Measurements from ENCODE around the gene GLI1. TPM values are rescaled to one million over a fixed set of nuclear protein-coding genes. Genes with fewer than 3 reads are reported as not detected.
A peak's percentile ranks its signal among the peaks of the same experiment; 100 is the strongest.
"Not testable (repeated sequence)": the region's sequence is repeated elsewhere in the genome, so short reads cannot be mapped to it uniquely, and the experiment has no call there.

The GLI1 gene
- polyA plus RNA-seq (2013, experiment 1 of 2) = 5.8 TPM
- 7.3 TPM for polyA plus RNA-seq (2013, experiment 2 of 2)

- Histone ChIP-seq H3K23ac (ENCODE audit: low read length) (no peak within 1 kb of the TSS), H4K8ac (ENCODE audit: low read depth, low read length) (no peak within 1 kb of the TSS), H2BK120ac (ENCODE audit: low read depth, low read length) (no peak within 1 kb of the TSS), H3K4me2 (ENCODE audit: low read length) (peak within 1 kb of the TSS; percentile 91), H3K36me3 (ENCODE audit: control insufficient read depth, insufficient read depth, low read length) (no peaks in the 10 kb centered on the region), H3K18ac (ENCODE audit: low read length) (peak within 1 kb of the TSS; percentile 65), H3K4ac (ENCODE audit: low read depth, low read length) (peak within 1 kb of the TSS; percentile 26), H2BK15ac (replicated peaks; ENCODE audit: low read depth) (no peak within 1 kb of the TSS), H3K79me1 (ENCODE audit: low read length) (no peaks in the 10 kb centered on the region), H3K56ac (ENCODE audit: low read length) (peak within 1 kb of the TSS; percentile 86), H3K79me2 (ENCODE audit: control insufficient read depth, insufficient read depth, low read length) (no peaks in the 10 kb centered on the region), H2AK5ac (ENCODE audit: low read length) (no peak within 1 kb of the TSS), H3K27ac (ENCODE audit: low read depth, low read length) (peak within 1 kb of the TSS; percentile 55), H3K27me3 (ENCODE audit: insufficient read depth, low read length, poor library complexity) (no peaks in the 10 kb centered on the region), H3K9ac (ENCODE audit: low read length) (peak within 1 kb of the TSS; percentile 63), H3K4me1 (ENCODE audit: control insufficient read depth, low read depth, low read length) (peaks cover 7% of the 10 kb centered on the region), H4K5ac (ENCODE audit: low read length) (no peak within 1 kb of the TSS), H3K4me3 (ENCODE audit: low read length) (peak within 1 kb of the TSS; percentile 64), H2BK5ac (ENCODE audit: low read length) (peak within 1 kb of the TSS; percentile 70)
- WGBS (ENCODE audit: extremely low coverage, insufficient coverage, low lambda C conversion rate) = no CpG with 5 or more reads among the region's 36 CpGs
- DNase-seq = peak; percentile 36
Observed at GRCh38 chr12:57459750-57460467, at the start of gene GLI1. Gene GLI1 (plus strand): TSS chr12:57459785. CDS start chr12:57463692, 3,907 bp downstream.

GRCh38 chr12:57410534-57410933, 49.1 kb upstream of the GLI1 start:
- no CpG with 5 or more reads among the region's 4 CpGs for WGBS (ENCODE audit: extremely low coverage, insufficient coverage, low lambda C conversion rate)

GRCh38 chr12:57414160-57414559, 45.4 kb upstream of the GLI1 start:
- not testable (repeated sequence) for H3K27me3 ChIP-seq (ENCODE audit: insufficient read depth, low read length, poor library complexity); H3K36me3 ChIP-seq (ENCODE audit: control insufficient read depth, insufficient read depth, low read length); H3K4me2 ChIP-seq (ENCODE audit: low read length); H3K79me1 ChIP-seq (ENCODE audit: low read length); H2BK120ac ChIP-seq (ENCODE audit: low read depth, low read length); H3K18ac ChIP-seq (ENCODE audit: low read length); H3K56ac ChIP-seq (ENCODE audit: low read length); H3K9ac ChIP-seq (ENCODE audit: low read length); H4K5ac ChIP-seq (ENCODE audit: low read length); H3K79me2 ChIP-seq (ENCODE audit: control insufficient read depth, insufficient read depth, low read length); H2AK5ac ChIP-seq (ENCODE audit: low read length); H2BK5ac ChIP-seq (ENCODE audit: low read length); H2BK15ac ChIP-seq (replicated peaks; ENCODE audit: low read depth); H4K8ac ChIP-seq (ENCODE audit: low read depth, low read length); H3K23ac ChIP-seq (ENCODE audit: low read length); H3K27ac ChIP-seq (ENCODE audit: low read depth, low read length); H3K4me1 ChIP-seq (ENCODE audit: control insufficient read depth, low read depth, low read length); H3K4me3 ChIP-seq (ENCODE audit: low read length); H3K4ac ChIP-seq (ENCODE audit: low read depth, low read length); DNase-seq
- WGBS (ENCODE audit: extremely low coverage, insufficient coverage, low lambda C conversion rate) = no CpG with 5 or more reads among the region's 6 CpGs

More at GRCh38 chr12:57410534-57410933, 49.1 kb upstream of the GLI1 start:
- Histone ChIP-seq H4K5ac (ENCODE audit: low read length) (no peak overlapping the region), H2BK5ac (ENCODE audit: low read length) (no peak overlapping the region), H3K27ac (ENCODE audit: low read depth, low read length) (no peak overlapping the region), H3K23ac (ENCODE audit: low read length) (no peak overlapping the region), H2AK5ac (ENCODE audit: low read length) (no peak overlapping the region), H3K9ac (ENCODE audit: low read length) (no peak overlapping the region), H3K4me3 (ENCODE audit: low read length) (no peak overlapping the region), H2BK120ac (ENCODE audit: low read depth, low read length) (no peak overlapping the region), H3K27me3 (ENCODE audit: insufficient read depth, low read length, poor library complexity) (no peaks in the 10 kb centered on the region), H3K56ac (ENCODE audit: low read length) (no peak overlapping the region), H3K4me2 (ENCODE audit: low read length) (no peak overlapping the region), H4K8ac (ENCODE audit: low read depth, low read length) (no peak overlapping the region), H3K4ac (ENCODE audit: low read depth, low read length) (no peak overlapping the region), H3K79me2 (ENCODE audit: control insufficient read depth, insufficient read depth, low read length) (no peaks in the 10 kb centered on the region), H3K4me1 (ENCODE audit: control insufficient read depth, low read depth, low read length) (no peaks in the 10 kb centered on the region), H3K18ac (ENCODE audit: low read length) (no peak overlapping the region), H3K36me3 (ENCODE audit: control insufficient read depth, insufficient read depth, low read length) (no peaks in the 10 kb centered on the region), H3K79me1 (ENCODE audit: low read length) (no peaks in the 10 kb centered on the region), H2BK15ac (replicated peaks; ENCODE audit: low read depth) (no peak overlapping the region)
- no peak for DNase-seq

GRCh38 chr12:57415088-57415487, 44.5 kb upstream of the GLI1 start:
- Histone ChIP-seq H3K27ac (ENCODE audit: low read depth, low read length) (no peak overlapping the region), H3K79me1 (ENCODE audit: low read length) (no peaks in the 10 kb centered on the region), H3K56ac (ENCODE audit: low read length) (no peak overlapping the region), H3K18ac (ENCODE audit: low read length) (no peak overlapping the region), H3K36me3 (ENCODE audit: control insufficient read depth, insufficient read depth, low read length) (no peaks in the 10 kb centered on the region), H3K27me3 (ENCODE audit: insufficient read depth, low read length, poor library complexity) (no peaks in the 10 kb centered on the region), H3K4ac (ENCODE audit: low read depth, low read length) (no peak overlapping the region), H3K9ac (ENCODE audit: low read length) (no peak overlapping the region), H2AK5ac (ENCODE audit: low read length) (no peak overlapping the region), H2BK15ac (replicated peaks; ENCODE audit: low read depth) (no peak overlapping the region), H3K79me2 (ENCODE audit: control insufficient read depth, insufficient read depth, low read length) (no peaks in the 10 kb centered on the region), H3K4me2 (ENCODE audit: low read length) (no peak overlapping the region), H4K5ac (ENCODE audit: low read length) (no peak overlapping the region), H2BK5ac (ENCODE audit: low read length) (no peak overlapping the region), H3K23ac (ENCODE audit: low read length) (no peak overlapping the region), H4K8ac (ENCODE audit: low read depth, low read length) (no peak overlapping the region), H3K4me3 (ENCODE audit: low read length) (no peak overlapping the region), H3K4me1 (ENCODE audit: control insufficient read depth, low read depth, low read length) (no peaks in the 10 kb centered on the region), H2BK120ac (ENCODE audit: low read depth, low read length) (no peak overlapping the region)
- WGBS (ENCODE audit: extremely low coverage, insufficient coverage, low lambda C conversion rate) = no CpG with 5 or more reads among the region's 2 CpGs
- no peak for DNase-seq

- Histone ChIP-seq H3K36me3 (ENCODE audit: control insufficient read depth, insufficient read depth, low read length) (no peaks in the 10 kb centered on the region), H2BK15ac (replicated peaks; ENCODE audit: low read depth) (no peak overlapping the region), H3K79me1 (ENCODE audit: low read length) (no peaks in the 10 kb centered on the region), H3K56ac (ENCODE audit: low read length) (no peak overlapping the region), H3K27me3 (ENCODE audit: insufficient read depth, low read length, poor library complexity) (no peaks in the 10 kb centered on the region), H3K27ac (ENCODE audit: low read depth, low read length) (no peak overlapping the region), H3K23ac (ENCODE audit: low read length) (no peak overlapping the region), H2BK120ac (ENCODE audit: low read depth, low read length) (no peak overlapping the region), H3K79me2 (ENCODE audit: control insufficient read depth, insufficient read depth, low read length) (no peaks in the 10 kb centered on the region), H3K4me3 (ENCODE audit: low read length) (no peak overlapping the region), H3K4me2 (ENCODE audit: low read length) (no peak overlapping the region), H3K4me1 (ENCODE audit: control insufficient read depth, low read depth, low read length) (no peaks in the 10 kb centered on the region), H3K4ac (ENCODE audit: low read depth, low read length) (no peak overlapping the region), H2BK5ac (ENCODE audit: low read length) (no peak overlapping the region), H3K9ac (ENCODE audit: low read length) (no peak overlapping the region), H2AK5ac (ENCODE audit: low read length) (no peak overlapping the region), H4K5ac (ENCODE audit: low read length) (no peak overlapping the region), H4K8ac (ENCODE audit: low read depth, low read length) (no peak overlapping the region), H3K18ac (ENCODE audit: low read length) (no peak overlapping the region)
- WGBS (ENCODE audit: extremely low coverage, insufficient coverage, low lambda C conversion rate) = no CpG with 5 or more reads among the region's 8 CpGs
- DNase-seq = peak; percentile 24
Observed at GRCh38 chr12:57416039-57416996, 43.3 kb upstream of the GLI1 start.

Data from mesendoderm (in vitro differentiated cells).